GDM1 (cell line): ENCODE results near the gene EME1.
"Not testable (repeated sequence)": the region's sequence is repeated elsewhere in the genome, so short reads cannot be mapped to it uniquely, and the experiment has no call there.

Experiments used
- DNase-seq: peaks from one replicate; lab custom pipeline; 2025; lab: John Stamatoyannopoulos, UW

Gene EME1

GRCh38 chr17:50426472-50426782 is 53.4 kb downstream of the EME1 start:
- DNase-seq: no peak

DNA sequence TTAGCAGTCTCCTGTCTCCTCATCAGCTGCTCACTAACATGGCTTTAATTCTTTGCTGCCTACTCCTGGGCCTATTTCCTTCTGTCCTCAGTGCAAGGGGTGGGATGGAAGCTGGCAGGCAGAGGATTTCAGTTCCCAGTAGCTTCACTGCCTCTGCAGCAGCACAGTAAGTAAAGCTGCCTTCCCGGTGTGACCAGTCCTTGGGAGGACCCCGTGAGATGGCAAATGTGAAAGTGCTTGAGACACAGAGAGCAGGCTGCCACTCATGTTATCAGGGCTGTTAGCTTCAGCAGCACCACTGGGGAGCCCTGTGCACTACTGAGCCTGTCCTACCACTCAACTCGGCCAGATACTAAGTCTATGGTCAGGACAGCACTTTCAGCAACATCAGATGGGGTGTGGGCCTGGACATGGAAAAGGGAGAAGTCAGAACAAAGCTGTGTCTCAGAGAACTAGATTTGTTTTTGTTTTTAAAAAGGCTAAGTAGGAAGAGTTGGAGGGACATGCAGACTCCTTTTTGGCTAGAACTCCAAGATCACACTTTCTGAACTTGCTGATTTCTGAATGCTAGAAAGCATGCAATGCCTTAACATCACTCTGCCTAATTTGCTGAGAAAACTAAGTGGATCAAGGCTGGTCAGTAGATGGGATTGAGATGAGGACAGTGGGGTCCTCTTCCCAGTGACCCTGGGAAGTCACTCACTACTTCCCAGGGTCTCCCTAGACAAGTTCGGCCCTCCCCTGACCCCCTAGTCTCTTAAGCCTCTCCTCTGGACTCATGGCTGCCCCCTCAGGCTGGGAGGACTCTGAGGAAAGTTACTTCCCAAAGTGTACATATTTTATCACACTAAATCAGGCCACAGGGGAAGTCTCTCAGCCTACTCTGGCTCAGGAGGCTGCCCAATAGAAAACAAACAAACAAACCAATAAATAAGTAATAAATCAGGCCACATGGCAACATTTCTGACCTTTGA is 54.1 kb downstream of the EME1 start:
- DNase-seq: peak; percentile 6

- not testable (repeated sequence) for DNase-seq
Measured at GRCh38 chr17:50428126-50428525, 55.1 kb downstream of the EME1 start.

GRCh38 chr17:50428831-50429424 is 55.9 kb downstream of the EME1 start:
- no peak for DNase-seq

DNA sequence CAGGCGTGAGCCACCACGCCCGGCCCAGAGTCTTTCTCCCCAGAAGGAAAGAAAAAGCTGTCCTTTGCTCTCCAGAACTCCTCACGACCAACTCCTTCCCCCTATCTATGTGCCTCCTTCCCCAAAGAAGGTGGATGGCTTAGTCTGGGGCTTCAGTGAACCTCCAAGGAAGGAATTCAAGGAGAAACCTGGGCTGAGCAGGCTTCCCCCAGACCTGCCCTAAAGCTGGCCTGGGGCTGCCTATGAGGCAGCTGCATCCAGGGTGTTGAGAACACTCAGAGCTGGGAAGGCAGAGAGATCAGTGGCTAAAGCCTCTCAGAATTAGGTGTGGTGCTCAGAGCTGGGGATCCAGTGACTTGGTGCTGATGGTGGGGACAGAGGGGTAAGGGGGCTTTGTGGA is 56.8 kb downstream of the EME1 start:
- DNase-seq: no peak
